ENCODE data around the gene DUSP22.

- TF ChIP-seq CTCF (IDR thresholded peaks at IDR 0.05) (no peak), POLR2A (IDR thresholded peaks at IDR 0.05) (no peak), EP300 (IDR thresholded peaks at IDR 0.05) (no peak)
These were observed 28.8 kb downstream of the DUSP22 start for GRCh38 chr6:321158-321438.

Measured in tibial nerve (tissue), 4 donors.